ENCODE data around the gene CAD. TPM values are rescaled to one million over a fixed set of nuclear protein-coding genes. Genes with fewer than 3 reads are reported as not detected.
"Not testable (repeated sequence)": the region's sequence is repeated elsewhere in the genome, so short reads cannot be mapped to it uniquely, and the experiment has no call there.

CAD gene
- total RNA-seq, 2 donors from 2014 or later, result 18.4 to 36.9 TPM

- intact Hi-C loops (cut with DNase I), result no loop called here
- 3 to 15% methylated on average over 18 to 56 of the region's 56 CpGs for WGBS, 2 donors
- no peaks in the 10 kb centered on the region for H3K9me3 ChIP-seq
- peaks cover 0 to 44% of the 10 kb centered on the region in 2 donors for H3K27me3 ChIP-seq
- peaks cover 37% of the 10 kb centered on the region for H3K4me1 ChIP-seq
- ATAC-seq (peak; percentile 59), DNase-seq (peak; percentile 54 to 77 (median 62))
- H3K4me3 ChIP-seq, result no peak overlapping the region
- TF ChIP-seq POLR2A (IDR thresholded peaks at IDR 0.05) (no peak), CTCF (IDR thresholded peaks at IDR 0.05) (peak; percentile 16 to 63 (median 44))
- H3K27ac ChIP-seq, result no peak overlapping the region
- no peaks in the 10 kb centered on the region for H3K36me3 ChIP-seq (replicated peaks in 1 of 2; ENCODE audit: insufficient read depth in 1 of 2, low read depth in 2 of 2)
These were observed 47.8 kb downstream of the CAD start for GRCh38 chr2:27264753-27265535.

GRCh38 chr2:27265536-27265870 is 48.3 kb downstream of the CAD start:
- Histone ChIP-seq H3K27me3 (peaks cover 0 to 44% of the 10 kb centered on the region in 2 donors), H3K27ac (no peak overlapping the region), H3K4me1 (peaks cover 37% of the 10 kb centered on the region), H3K36me3 (replicated peaks in 1 of 2; ENCODE audit: insufficient read depth in 1 of 2, low read depth in 2 of 2) (no peaks in the 10 kb centered on the region), H3K4me3 (no peak overlapping the region), H3K9me3 (no peaks in the 10 kb centered on the region)
- intact Hi-C loops (cut with DNase I), result no loop called here
- DNase-seq, result no peak
- TF ChIP-seq CTCF (IDR thresholded peaks at IDR 0.05) (no peak), POLR2A (IDR thresholded peaks at IDR 0.05) (no peak)
- no peak for ATAC-seq

GRCh38 chr2:27268296-27268695 is 51.1 kb downstream of the CAD start:
- intact Hi-C loops (cut with DNase I); ATAC-seq; DNase-seq; H3K36me3 ChIP-seq (replicated peaks in 1 of 2; ENCODE audit: insufficient read depth in 1 of 2, low read depth in 2 of 2); H3K27ac ChIP-seq; H3K9me3 ChIP-seq; H3K4me3 ChIP-seq: not testable (repeated sequence)
- H3K27me3 ChIP-seq, result peaks cover 0 to 23% of the 10 kb centered on the region in 2 donors
- peaks cover 19% of the 10 kb centered on the region for H3K4me1 ChIP-seq
- 79 to 82% methylated on average over 13 of the region's 13 CpGs for WGBS, 2 donors

GRCh38 chr2:27270131-27270530 is 53.0 kb downstream of the CAD start:
- no peaks in the 10 kb centered on the region for H3K36me3 ChIP-seq (replicated peaks in 1 of 2; ENCODE audit: insufficient read depth in 1 of 2, low read depth in 2 of 2)
- H3K9me3 ChIP-seq, result no peaks in the 10 kb centered on the region
- TF ChIP-seq CTCF (IDR thresholded peaks at IDR 0.05) (no peak), POLR2A (IDR thresholded peaks at IDR 0.05) (no peak)
- ATAC-seq, result no peak
- H3K4me3 ChIP-seq, result no peak overlapping the region
- H3K4me1 ChIP-seq, result peaks cover under 1% of the 10 kb centered on the region
- peaks cover 0 to 6% of the 10 kb centered on the region in 2 donors for H3K27me3 ChIP-seq
- no peak for DNase-seq
- H3K27ac ChIP-seq, result no peak overlapping the region
- intact Hi-C loops (cut with DNase I), result loop anchor here (10.0 kb wide), 1 partner anchor 315 kb away; no protein-coding TSS in a partner anchor
- WGBS, 2 donors, result 76 to 82% methylated on average over 3 of the region's 3 CpGs

GRCh38 chr2:27270670-27271069 is 53.5 kb downstream of the CAD start:
- 53 to 71% methylated on average over 2 of the region's 2 CpGs for WGBS, 2 donors
- Histone ChIP-seq H3K36me3 (replicated peaks in 1 of 2; ENCODE audit: insufficient read depth in 1 of 2, low read depth in 2 of 2) (no peaks in the 10 kb centered on the region), H3K4me1 (no peaks in the 10 kb centered on the region), H3K27me3 (peaks cover 0 to 6% of the 10 kb centered on the region in 2 donors), H3K9me3 (no peaks in the 10 kb centered on the region), H3K4me3 (no peak overlapping the region), H3K27ac (no peak overlapping the region)
- TF ChIP-seq CTCF (IDR thresholded peaks at IDR 0.05), result no peak
- TF ChIP-seq POLR2A (IDR thresholded peaks at IDR 0.05), result no peak
- DNase-seq, result no peak
- intact Hi-C loops (cut with DNase I), result loop anchor here (10.0 kb wide), 1 partner anchor 316 kb away; no protein-coding TSS in a partner anchor
- no peak for ATAC-seq
